NCI-H1436 (cell line): ENCODE data around the gene PDK4.
A peak's percentile ranks its signal among the peaks of the same experiment; 100 is the strongest.
"Not testable (repeated sequence)": the region's sequence is repeated elsewhere in the genome, so short reads cannot be mapped to it uniquely, and the experiment has no call there.

Experiments used
- DNase-seq: peaks from one replicate; lab custom pipeline; 2025; lab: John Stamatoyannopoulos, UW

PDK4 gene

DNA sequence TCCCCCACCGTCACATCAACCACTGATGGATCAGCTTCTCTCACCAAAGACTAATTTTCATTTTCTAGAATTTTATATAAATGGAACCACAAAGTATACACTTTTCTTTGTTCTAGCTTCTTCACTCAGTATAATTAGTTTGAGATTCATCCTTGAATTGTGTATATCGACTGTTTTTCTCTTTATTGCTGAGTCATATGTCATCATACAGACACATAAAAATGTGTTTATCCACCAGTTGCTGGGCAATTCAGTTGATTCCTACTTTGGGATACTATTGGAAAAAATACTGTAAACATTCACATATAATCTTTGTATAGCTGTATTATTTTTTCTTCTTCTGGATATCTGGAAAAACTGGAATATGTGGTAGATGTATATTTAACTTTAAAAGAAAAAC lies 26.6 kb downstream of the PDK4 start:
- no peak for DNase-seq

DNA sequence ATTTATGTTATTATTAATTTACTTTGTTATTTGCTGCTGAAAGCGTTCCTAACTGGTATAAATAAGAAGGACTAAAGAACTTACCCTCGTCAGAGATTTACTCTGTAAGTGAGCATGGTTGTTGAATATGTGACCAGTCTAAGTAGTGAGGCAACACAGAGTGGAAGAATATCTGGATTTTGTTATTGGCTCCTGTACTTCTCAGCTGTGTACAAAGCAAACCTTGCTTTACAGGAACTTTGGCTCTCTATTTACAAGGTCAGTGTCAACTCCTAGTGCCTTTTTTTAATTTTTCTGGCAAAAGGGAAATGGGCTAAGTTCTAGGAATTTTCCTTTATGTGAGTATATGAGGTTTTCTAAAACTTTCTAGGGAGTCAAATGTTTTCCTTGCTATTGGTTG lies 35.6 kb downstream of the PDK4 start:
- no peak for DNase-seq

DNA sequence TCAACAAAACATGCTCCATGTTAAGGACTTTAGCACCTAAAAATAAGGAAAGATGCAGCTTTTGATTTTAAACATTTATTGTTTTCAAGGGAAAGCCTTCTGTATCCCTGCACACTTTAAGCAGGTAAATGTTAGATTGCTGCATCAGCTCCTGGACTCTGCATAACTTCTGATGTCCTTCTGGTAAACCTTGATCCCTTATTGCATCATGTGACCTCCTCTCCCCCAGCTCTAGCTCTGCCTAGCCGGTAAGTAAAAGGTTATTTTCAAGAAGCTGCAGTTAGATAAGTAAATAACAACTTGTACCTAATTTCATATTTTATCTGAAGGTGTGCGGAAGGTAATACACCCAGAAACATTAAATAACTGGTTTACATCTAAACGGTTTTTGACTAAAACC lies 37.5 kb downstream of the PDK4 start:
- DNase-seq: no peak

DNA sequence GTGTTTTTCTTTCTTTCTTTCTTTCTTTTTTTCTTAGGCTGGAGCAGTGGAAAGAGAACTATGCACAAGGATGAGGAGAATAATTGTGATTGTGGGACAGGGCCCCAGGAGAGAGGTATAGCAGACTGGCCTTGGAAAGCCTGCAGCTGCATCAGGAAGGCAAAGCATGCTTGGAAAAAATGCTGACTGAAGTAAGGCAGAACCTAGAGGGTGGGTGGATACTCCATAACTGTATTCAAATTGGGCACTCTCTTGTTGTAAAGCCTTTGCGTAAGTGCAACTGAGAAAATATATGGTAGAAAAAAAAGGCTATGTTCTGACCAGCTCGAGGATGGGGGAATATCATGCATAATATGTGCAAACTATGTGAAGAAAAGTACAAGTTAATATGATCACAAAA lies 39.5 kb downstream of the PDK4 start:
- no peak for DNase-seq

DNA sequence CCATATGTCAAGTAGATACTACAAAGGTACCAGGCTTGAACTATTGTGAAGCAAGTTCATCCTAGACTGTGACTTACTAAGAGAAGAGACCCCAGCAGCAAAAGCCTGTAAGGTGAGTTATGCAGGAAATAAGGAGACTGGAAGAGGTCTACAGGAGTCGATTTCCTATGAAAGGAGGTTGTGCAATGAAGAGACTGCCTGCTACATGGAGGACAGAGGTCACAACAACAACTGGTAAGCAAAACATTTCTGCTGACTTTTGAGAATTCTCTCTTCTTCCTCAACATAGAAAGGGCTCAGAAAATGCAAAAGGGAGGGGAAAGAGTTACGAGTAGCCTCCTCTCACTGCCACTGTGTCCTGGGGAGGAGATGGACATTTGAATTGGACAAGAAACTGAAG lies 42.4 kb downstream of the PDK4 start:
- DNase-seq: no peak

DNA sequence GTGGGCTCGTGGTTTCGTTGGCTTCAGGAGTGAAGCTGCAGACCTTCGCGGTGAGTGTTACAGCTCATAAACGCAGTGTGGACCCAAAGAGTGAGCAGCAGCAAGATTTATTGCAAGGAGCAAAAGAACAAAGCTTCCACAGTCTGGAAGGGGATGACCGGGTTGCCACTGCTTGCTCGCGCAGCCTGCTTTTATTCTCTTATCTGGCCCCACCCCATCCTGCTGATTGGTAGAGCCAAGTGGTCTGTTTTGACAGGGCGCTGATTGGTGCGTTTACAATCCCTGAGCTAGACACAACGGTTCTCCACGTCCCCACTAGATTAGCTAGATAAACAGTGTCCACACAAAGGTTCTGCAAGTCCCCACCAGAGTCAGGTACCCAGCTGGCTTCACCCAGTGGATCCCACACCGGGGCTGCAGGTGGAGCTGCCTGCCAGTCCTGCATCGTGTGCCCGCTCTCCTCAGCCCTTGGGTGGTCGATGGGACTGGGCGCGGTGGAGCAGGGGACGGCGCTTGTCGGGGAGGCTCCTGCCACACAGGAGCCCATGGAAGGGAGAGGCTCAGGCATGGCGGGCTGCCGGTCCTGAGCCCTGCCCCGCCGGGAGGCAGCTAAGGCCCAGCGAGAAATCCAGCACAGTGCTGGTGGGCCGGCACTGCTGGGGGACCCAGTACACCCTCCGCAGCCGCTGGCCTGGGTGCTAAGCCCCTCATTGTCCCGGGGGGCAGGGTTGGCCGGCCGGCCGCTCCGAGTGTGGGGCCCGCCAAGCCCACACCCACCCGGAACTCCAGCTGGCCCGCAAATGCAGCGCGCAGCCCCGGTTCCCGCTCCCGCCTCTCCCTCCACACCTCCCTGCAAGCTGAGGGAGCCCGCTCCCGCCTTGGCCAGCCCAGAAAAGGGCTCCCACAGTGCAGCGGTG lies 44.0 kb downstream of the PDK4 start:
- DNase-seq: not testable (repeated sequence)

DNA sequence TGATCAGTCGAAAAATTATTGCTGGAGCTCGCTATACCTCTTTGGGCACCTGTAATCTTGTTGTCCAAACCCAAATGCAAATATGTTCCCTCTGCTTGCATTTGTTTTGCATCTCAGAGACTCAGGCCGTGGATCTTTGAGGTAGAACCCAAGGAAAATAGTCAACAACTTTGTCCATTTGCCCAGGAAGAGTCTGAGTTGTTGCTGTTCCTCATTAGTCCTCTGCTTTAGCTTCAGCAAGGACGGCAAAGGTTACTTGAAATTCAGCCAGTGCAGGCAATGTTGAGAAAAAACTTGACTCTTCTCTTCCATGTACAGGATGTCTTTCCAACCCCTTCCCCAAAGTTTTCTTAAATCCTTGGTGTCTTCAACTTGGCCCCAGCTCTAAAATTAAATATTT lies 45.8 kb downstream of the PDK4 start:
- DNase-seq: no peak

DNA sequence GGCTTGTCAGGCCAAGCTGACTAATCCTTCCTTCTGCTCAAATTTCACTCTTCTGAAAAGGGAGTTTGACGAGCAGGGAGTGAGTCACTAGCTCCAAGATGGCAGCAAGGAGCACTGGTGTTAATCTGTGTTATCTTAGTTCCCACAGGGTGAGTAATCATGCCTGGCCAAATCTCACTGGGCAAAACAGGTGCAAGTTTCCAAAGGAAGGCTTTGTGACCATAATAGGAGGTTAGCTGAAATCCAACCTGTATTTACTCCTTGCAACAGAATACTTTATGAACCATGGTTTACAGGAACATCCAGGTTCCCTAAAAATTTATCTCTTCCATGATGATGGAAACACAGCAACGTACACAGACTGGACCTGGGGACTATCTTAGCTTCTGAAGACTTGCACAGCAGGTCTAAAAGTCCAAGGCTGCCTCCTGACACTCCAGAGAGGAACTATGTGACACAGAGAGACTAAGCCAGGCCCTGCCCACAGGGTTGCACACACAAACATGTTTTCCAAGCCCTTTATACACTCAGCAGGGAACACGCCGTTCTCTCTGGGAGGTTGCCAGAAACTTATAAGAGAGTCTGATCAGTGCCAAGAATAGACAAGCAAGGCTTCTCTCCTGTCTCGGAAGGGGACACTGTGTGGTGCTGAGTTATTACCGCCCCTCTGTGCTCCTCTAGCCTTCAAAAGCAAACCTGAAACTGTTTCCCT lies 46.3 kb downstream of the PDK4 start:
- no peak for DNase-seq

DNA sequence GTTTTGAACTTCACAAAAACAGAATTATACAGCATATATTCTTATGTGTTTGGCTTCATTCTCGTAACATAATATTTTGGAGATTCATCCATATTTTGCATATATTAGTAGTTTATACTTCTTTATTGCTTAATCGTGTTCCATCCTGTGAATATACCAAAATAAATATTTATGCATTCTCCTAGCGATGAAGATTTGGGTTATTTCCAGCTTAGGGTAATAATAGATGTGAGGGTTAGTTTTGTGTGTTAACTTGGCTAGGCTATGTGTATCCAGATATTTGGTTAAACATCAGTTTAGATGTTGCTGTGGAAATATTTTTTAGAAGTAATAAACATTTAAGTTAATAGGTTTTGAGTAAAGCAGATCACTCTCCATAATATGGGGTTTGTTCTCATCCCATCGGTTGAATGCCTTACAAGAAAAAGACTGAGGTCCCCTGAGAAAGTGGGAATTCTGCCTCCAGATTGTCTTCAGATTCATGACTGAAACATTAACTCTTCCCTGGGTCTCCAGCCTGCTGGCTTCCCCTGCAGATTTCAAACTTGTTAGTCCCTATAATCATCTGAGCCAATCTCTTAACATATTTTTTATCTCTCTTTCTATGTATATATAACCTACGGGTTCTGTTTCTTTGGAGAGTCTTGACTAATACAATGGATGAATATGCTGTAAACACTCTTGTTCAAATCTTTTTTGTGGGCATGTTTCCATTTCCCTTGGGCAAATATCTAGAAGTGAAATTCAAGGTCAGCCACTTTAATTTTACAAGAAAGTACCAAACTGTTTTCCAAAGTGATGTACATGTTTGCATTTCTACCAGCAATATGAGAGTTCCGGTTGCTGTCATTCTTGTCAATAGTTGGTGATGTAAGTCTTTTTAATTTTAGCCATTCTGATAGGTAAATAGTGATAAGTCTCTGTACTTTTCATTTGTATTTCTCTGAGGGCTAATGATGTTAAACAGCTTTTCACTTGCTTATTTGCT lies 48.7 kb downstream of the PDK4 start:
- DNase-seq: no peak

DNA sequence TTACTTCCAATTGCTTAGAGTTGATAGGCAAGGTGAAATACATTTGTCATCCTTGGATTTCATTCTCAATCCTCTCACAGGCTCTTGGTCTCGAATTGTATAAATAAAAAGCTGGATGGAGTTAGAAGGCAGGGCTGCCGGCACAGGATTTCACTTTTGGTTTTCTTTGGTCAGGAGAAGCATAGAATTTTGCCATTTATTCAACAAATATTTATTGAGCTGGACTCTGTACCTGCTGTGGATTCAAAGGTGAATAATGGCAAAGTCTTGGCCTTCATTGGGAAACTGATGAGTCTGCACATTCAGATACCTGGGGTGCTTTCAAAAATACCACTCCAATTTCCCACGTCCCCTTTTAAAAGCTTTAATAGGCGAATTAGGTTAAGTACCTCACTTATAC lies 49.7 kb downstream of the PDK4 start:
- no peak for DNase-seq

DNA sequence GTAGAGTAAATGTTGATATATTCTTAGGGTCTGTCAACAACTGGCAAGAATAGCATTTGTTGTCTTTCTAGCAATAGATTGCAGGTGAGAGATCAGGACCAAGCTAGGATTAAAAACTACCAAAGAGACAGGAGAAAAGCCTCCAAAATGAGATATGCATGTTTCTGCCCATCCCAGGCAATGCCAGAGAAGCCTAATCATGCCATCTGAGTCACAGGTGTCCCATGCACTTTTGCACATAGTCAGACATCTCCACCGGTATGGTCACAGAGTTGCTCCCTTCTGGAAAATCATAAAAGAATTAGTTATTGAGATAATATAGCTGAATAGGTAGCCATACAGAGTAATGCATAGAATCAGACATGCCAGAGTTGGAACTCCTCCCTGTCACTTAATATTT lies 50.6 kb downstream of the PDK4 start:
- DNase-seq: no peak

DNA sequence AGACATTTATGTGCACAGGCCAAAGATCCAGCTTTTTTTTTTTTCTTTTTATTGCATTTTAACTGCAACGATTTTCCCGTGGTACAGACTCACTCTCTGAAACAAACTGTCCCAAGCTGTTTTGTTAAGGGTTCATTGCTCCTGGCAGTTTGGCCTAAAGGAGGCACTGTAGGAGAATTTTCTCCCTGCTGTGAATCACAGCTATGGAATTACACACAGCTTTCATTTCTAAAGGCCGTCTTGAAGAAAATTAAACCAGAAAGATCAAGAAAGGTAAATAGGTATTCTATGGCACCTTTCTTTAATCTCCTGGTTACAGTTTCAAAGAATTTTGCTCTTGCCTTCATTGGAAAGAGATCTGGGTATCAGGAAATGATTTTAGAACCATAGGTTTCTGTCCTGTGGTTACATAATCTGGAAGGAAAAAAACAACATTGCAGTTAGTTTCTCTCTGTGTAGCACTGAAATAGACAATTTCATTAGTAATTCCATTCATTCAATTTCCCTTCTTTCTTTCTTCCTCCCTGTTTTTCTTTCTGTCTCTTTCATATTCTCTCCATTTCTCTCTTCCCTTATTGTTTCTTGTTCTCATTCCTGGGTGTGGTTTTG lies 51.2 kb downstream of the PDK4 start:
- peak; percentile 16 for DNase-seq

DNA sequence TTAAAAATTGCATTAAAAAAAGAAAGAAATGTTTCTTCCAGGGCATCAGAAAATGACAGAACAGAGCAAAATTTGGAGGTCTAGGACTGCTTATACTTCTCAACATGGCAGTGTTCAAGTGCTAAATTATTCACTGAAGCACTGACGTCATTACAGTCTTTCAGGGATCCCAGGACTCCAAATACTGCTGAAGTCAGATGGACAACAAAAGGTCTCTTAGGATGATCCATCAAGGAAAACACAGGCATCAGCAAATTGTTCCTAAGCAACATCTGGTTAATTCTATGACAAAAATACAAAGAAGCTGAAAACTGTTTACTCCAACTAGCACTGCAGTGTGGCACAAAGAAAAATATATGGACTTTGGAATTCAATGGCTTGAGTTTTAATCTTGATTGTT lies 52.1 kb downstream of the PDK4 start:
- no peak for DNase-seq

DNA sequence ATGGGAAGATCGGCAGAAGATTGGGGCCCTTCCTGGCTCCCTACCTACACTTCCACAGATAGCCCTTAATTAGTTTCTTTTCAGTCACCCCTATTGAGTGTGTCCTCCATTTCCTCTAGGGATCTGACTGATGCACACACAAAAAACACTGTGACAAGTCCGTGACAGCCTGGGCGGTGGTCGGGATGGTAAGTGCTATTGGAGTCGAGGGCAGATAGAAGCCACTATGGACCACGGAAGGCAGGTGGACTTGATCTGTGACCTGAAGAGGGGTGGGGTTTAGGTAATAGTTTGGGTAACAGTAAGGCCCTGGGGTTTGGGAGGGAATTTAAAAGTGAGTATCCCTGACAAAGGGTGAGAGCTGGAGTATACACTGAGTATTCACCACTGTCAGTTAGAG lies 53.0 kb downstream of the PDK4 start:
- DNase-seq: no peak

DNA sequence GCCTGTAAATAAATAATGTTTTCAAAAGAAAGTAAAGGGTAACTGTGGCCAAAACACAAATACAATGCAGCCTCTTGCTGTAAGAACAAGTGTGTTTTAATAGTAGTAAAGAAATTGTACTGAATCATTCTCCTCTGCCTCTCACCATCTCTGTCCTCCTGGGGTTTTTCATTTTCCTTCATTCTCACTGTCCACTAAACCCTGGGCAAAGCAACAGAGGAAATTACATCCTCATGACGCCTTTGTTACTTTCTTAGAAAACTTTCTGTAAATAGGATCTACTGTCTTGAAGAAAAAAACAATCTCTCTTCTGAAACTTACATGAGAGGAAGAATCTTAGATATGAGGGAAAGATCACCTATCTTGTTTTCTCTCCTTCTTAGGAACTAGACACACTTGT lies 56.0 kb downstream of the PDK4 start:
- DNase-seq: no peak

DNA sequence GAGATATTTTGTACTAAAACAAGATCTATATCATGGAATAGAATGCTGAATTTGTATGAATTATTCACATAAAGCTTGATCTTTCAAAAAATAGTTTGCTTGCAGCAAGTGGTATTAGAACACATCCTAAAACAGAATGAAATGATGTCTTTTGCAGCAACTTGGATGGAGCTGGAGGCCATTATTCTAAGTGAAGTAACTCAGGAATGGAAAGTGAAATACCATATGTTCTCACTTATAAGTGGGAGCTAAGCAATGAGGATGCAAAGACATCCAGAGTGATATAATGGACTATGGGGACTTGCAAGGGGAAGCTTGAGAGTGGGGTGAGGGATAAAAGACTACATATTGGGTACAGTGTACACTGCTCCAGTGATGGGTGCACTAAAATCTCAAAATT lies 56.9 kb downstream of the PDK4 start:
- DNase-seq: no peak

DNA sequence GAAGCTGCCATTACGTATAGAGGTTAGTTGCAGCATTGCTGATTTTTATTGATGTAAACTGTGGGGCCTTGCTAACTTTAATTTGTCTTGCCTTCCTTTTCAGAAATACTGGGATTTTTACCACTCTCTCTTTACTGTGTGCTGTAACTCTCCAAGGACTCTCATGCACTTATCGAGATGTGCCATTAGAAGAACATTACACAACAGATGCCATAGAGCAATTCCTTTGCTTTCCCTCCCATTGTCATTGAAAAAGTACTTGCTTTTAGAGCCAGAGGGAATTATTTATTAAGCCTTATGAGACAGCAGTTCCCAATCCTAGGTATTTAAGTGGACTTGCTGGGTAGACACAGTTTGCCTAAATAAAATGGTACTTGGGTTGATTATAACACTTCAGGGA lies 58.8 kb downstream of the PDK4 start:
- no peak for DNase-seq

DNA sequence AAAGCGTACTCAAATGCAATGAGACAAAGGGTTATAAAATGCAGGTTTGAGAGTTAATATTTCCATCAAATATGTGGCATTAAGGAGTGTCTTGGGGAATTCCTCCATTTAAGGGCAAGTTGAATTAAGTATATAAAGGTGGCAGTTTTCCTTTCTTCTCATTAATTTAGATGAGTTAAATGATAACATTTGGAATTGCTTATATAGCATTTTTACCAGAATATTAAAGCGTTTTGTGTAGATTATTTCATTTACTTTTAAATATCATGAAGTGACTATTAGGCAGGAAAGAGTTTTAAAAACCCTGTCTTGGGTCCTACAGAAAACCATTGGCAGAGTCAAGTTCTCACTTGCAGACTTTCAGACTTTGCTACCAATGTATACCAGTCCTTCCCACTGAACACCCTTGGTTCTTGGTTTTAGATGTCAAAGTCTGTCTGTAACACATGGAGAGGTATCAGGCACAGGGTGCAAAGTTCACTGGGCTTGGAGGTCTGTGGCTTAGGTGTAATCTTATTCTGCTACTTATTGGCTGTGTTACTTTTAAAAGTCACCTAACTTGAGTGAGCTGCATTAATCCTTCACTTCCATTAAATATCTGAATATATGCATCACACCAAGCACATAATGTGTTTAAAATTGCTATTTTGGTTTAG lies 59.5 kb downstream of the PDK4 start:
- no peak for DNase-seq

DNA sequence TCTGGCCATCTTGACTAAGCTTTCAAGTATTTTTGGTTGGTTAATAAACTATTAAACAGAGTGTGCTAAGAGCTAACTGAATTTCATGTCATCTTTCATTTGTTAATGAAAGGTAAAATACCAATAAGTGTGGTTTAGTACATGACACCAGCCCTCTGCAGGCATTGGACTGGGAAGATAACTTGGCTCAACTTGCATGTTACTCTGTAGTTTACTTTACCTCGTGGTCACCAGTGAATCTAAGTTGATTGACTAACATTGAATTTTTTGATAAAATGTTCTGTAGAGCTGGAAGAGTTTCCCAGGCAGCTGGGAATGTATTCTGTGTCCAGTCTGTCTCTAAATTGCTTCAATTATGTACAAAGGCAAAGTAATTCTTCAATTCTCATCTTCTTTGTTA lies 60.7 kb downstream of the PDK4 start:
- no peak for DNase-seq

DNA sequence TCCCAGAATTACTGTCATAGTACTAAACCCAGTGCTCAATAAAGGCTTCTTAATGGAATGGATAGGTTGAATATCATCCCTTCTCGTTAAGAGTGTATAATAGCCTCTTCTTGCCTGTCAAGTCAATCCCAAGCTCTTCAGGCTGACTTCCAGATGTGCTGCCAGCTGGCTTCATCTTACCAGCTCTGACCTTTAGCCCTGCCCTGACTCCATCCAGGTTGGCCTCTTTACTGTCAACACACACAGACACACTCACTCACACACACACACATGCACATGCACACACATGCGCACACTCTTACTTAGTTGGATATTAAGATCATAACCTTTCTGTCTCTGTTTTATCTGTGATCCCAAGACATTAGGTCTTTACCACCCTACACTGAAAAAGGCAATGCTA lies 61.5 kb downstream of the PDK4 start:
- no peak for DNase-seq
